ENCODE results near the gene ZNF740.

The ZNF740 gene

GRCh38 chr12:53230108-53230845, 49.8 kb downstream of the ZNF740 start:
- H3K27me3 ChIP-seq (ENCODE audit: control insufficient read depth, insufficient read depth, low read length) = no peaks in the 10 kb centered on the region; the same call in 1 of the 2 replicates
- H3K27ac ChIP-seq (ENCODE audit: low read depth, low read length) = no peak overlapping the region
- H3K36me3 ChIP-seq (ENCODE audit: control insufficient read depth, insufficient read depth, low read length) = peaks cover 5% of the 10 kb centered on the region; the same call in 1 of the 2 replicates
- H3K9me3 ChIP-seq (ENCODE audit: control insufficient read depth, insufficient read depth, low read length) = no peaks in the 10 kb centered on the region
- no peak overlapping the region for H3K4me3 ChIP-seq (ENCODE audit: low read depth, low read length)
- no peak overlapping the region for H3K9ac ChIP-seq (ENCODE audit: low read depth, low read length)
- H3K4me1 ChIP-seq (ENCODE audit: control insufficient read depth, insufficient read depth, low read length) = peaks cover 52% of the 10 kb centered on the region

DNA sequence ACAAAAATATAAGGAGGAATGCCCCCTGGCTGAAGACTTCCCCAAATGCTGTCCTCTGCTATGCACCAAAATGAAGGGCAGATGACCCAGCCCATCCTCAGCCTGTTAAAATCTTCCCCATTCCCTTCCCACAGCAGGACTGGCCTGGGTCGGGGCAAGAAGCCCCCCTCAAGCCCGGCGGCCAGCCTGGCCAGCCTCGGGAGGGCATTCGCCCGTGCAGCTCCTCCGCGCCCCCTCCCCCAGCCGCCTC, 51.1 kb downstream of the ZNF740 start:
- Histone ChIP-seq H3K27ac (ENCODE audit: low read depth, low read length) (no peak overlapping the region), H3K4me1 (ENCODE audit: control insufficient read depth, insufficient read depth, low read length) (peaks cover 58% of the 10 kb centered on the region), H3K9ac (ENCODE audit: low read depth, low read length) (no peak overlapping the region; the same call in 1 of the 2 replicates)

DNA sequence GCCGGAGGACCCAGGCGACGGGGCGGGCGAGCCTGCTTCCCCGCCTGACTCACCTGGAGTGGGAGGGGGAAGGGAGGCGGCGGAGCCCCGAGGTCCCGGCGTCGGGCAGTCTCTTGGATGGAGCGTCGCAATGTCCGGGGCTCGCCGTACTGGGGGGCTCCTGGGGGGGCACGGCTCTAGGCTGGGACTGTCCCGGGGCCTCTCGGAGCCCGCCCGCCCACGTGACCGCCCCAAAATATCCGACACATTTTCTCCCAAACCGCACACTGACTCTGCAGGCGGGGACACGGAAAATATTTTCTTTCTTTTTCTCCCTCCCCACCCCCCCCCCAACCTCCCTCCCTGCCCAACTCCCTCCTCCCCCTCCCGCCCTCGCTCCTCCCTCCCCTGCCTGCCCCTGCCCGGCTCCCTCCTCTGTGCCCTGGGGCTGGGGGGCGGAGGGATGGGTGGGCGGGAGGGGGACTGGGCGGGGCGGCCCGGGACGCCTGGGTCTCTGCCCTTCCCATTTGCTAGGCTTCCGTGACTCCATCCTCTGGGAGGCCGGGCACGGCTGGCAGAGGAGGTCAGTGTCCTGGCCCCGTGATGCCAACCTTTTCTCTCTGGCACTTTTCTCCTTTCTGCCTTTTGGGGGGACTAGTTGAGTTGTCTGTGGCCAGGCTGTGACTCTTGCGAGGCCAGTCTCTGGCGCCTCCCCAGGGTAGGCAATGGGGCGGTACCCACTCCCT, 51.6 kb downstream of the ZNF740 start, which contains the start of gene RARG:
Gene RARG, minus strand, starts transcription at position 289 of the 725 bp plus-strand sequence. CDS start 4,664 bp downstream, outside the sequence.
- Histone ChIP-seq H3K27ac (ENCODE audit: low read depth, low read length) (peak within 1 kb of the TSS; percentile 55), H3K4me3 (ENCODE audit: low read depth, low read length) (peak within 1 kb of the TSS; percentile 70), H3K9me3 (ENCODE audit: control insufficient read depth, insufficient read depth, low read length) (no peaks in the 10 kb centered on the region), H3K36me3 (ENCODE audit: control insufficient read depth, insufficient read depth, low read length) (peaks cover 3% of the 10 kb centered on the region; the same call in 1 of the 2 replicates), H3K4me1 (ENCODE audit: control insufficient read depth, insufficient read depth, low read length) (peaks cover 60% of the 10 kb centered on the region), H3K9ac (ENCODE audit: low read depth, low read length) (no peak within 1 kb of the TSS; the same call in 1 of the 2 replicates), H3K27me3 (ENCODE audit: control insufficient read depth, insufficient read depth, low read length) (no peaks in the 10 kb centered on the region; the same call in 1 of the 2 replicates)

More for the DNA sequence above, 51.1 kb downstream of the ZNF740 start:
- H3K27me3 ChIP-seq (ENCODE audit: control insufficient read depth, insufficient read depth, low read length) = no peaks in the 10 kb centered on the region; the same call in 1 of the 2 replicates
- H3K4me3 ChIP-seq (ENCODE audit: low read depth, low read length) = peak overlapping the region; percentile 70
- H3K36me3 ChIP-seq (ENCODE audit: control insufficient read depth, insufficient read depth, low read length) = peaks cover 5% of the 10 kb centered on the region; the same call in 1 of the 2 replicates
- H3K9me3 ChIP-seq (ENCODE audit: control insufficient read depth, insufficient read depth, low read length) = no peaks in the 10 kb centered on the region

DNA sequence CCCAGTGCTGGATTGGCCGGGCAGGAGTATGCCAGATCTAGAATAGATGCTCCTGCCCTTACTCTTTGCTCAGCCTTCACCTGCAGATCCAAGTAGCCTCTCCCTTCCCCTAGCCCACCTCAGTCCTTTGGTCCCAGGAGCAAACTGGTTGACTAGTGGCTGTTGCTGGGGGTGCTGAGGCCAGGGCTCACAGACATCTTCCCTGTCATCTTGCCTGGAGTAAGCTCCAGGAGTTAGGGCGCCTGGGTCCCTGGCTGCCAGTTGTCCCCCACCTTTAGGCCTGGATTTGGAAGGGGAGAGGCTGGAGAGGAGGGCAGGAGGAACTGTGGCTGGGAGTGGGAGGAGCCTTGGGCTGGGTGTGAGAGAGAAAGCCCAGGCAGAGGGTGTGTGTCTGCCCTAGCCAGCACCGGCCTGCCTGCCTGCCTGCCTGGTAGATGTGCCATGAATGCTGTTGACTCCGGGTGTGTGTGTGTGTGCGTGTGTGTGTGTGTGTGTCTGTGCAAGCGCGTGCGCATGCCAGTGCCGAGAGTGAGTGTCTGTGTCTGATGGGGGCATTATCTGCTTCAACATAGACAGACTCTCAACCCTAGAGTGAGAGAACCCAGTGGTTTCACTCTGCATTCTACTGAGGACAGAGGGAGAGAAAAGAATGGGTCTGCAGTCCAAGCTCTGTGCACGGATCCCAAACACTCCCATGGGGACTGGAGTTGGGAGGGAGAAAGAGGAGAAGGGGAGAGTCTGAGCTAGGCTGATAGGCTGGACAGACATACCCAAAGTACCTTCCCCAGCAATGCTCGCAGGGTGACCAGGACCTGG, 52.3 kb downstream of the ZNF740 start:
- Histone ChIP-seq H3K4me3 (ENCODE audit: low read depth, low read length) (peak overlapping the region; percentile 63), H3K27me3 (ENCODE audit: control insufficient read depth, insufficient read depth, low read length) (no peaks in the 10 kb centered on the region; the same call in 1 of the 2 replicates), H3K4me1 (ENCODE audit: control insufficient read depth, insufficient read depth, low read length) (peaks cover 60% of the 10 kb centered on the region), H3K36me3 (ENCODE audit: control insufficient read depth, insufficient read depth, low read length) (no peaks in the 10 kb centered on the region), H3K9ac (ENCODE audit: low read depth, low read length) (no peak overlapping the region), H3K27ac (ENCODE audit: low read depth, low read length) (peak overlapping the region; percentile 48), H3K9me3 (ENCODE audit: control insufficient read depth, insufficient read depth, low read length) (no peaks in the 10 kb centered on the region)

DNA sequence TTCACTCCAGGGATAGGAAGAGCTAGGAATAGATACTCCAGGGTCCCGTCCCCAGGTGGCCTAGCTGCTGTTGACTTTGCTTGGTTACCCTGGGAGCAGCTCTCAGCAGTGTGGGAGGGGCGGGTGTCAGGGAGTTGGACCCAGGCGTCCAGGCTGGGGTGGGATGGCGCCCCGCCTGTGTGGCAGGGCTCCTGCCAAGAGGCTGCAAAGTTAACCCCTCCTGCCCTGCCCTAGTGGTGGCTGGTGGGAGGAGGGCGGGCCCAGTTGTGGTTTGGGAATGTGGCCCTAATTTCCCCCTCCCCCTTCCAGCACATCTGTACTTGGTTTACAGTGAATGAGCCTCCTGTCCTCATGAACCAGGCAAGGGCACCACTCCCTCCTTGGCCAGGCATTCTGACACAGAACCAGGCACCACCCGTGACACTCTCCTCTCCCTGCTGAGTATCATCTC, 53.2 kb downstream of the ZNF740 start:
- H3K36me3 ChIP-seq (ENCODE audit: control insufficient read depth, insufficient read depth, low read length) = no peaks in the 10 kb centered on the region
- peaks cover 60% of the 10 kb centered on the region for H3K4me1 ChIP-seq (ENCODE audit: control insufficient read depth, insufficient read depth, low read length)
- H3K9me3 ChIP-seq (ENCODE audit: control insufficient read depth, insufficient read depth, low read length) = no peaks in the 10 kb centered on the region
- peak overlapping the region; percentile 48 for H3K27ac ChIP-seq (ENCODE audit: low read depth, low read length)
- H3K4me3 ChIP-seq (ENCODE audit: low read depth, low read length) = peak overlapping the region; percentile 63; the same call in 1 of the 2 replicates
- no peaks in the 10 kb centered on the region; the same call in 1 of the 2 replicates for H3K27me3 ChIP-seq (ENCODE audit: control insufficient read depth, insufficient read depth, low read length)
- H3K9ac ChIP-seq (ENCODE audit: low read depth, low read length) = no peak overlapping the region; the same call in 1 of the 2 replicates

GRCh38 chr12:53234271-53234914, 53.9 kb downstream of the ZNF740 start:
- H3K27me3 ChIP-seq (ENCODE audit: control insufficient read depth, insufficient read depth, low read length) = no peaks in the 10 kb centered on the region; the same call in 1 of the 2 replicates
- H3K4me3 ChIP-seq (ENCODE audit: low read depth, low read length) = peak overlapping the region; percentile 17; the same call in 1 of the 2 replicates
- H3K9me3 ChIP-seq (ENCODE audit: control insufficient read depth, insufficient read depth, low read length) = no peaks in the 10 kb centered on the region
- no peak overlapping the region for H3K9ac ChIP-seq (ENCODE audit: low read depth, low read length)
- H3K4me1 ChIP-seq (ENCODE audit: control insufficient read depth, insufficient read depth, low read length) = peaks cover 60% of the 10 kb centered on the region
- H3K27ac ChIP-seq (ENCODE audit: low read depth, low read length) = peak overlapping the region; percentile 48
- no peaks in the 10 kb centered on the region for H3K36me3 ChIP-seq (ENCODE audit: control insufficient read depth, insufficient read depth, low read length)

GRCh38 chr12:53235164-53235563, 54.6 kb downstream of the ZNF740 start:
- H3K9ac ChIP-seq (ENCODE audit: low read depth, low read length) = no peak overlapping the region
- no peak overlapping the region for H3K4me3 ChIP-seq (ENCODE audit: low read depth, low read length)
- no peaks in the 10 kb centered on the region for H3K9me3 ChIP-seq (ENCODE audit: control insufficient read depth, insufficient read depth, low read length)
- H3K27me3 ChIP-seq (ENCODE audit: control insufficient read depth, insufficient read depth, low read length) = no peaks in the 10 kb centered on the region; the same call in 1 of the 2 replicates
- H3K4me1 ChIP-seq (ENCODE audit: control insufficient read depth, insufficient read depth, low read length) = peaks cover 52% of the 10 kb centered on the region
- peak overlapping the region; percentile 72 for H3K27ac ChIP-seq (ENCODE audit: low read depth, low read length)
- H3K36me3 ChIP-seq (ENCODE audit: control insufficient read depth, insufficient read depth, low read length) = no peaks in the 10 kb centered on the region

DNA sequence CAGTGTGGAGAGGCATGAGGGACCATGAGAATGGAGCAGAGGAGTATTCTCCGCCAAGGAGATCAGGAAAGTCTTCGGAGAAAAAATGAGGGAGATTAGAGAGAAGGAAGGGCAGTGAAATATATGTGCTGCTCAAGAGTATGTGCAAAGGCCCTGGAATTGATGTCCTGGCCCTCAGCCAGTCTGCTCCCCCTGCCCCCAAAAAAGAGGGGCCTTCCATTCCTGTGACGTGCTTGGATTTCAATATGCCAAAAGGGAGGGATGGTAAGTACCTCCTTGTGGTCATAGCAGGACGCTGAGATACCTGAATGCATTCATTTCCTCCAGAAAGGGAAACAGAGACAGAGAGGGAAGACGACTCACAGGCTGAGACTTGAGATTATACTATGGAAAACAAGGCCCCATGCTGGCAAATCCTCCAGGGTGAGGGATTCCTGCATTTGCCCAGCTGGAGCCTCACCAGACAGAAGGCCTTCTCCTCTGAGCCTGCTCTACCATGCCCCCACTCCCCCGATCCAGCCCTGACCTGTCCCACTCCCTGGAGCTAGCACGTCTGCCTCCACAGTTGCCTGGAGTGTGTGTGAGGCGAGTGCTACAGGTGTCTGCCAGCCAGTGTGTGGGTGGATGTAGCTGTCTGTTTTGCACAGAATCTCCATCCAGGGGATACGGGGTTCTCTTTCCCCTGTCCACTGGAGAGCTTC, 55.4 kb downstream of the ZNF740 start:
- no peaks in the 10 kb centered on the region for H3K9me3 ChIP-seq (ENCODE audit: control insufficient read depth, insufficient read depth, low read length)
- peak overlapping the region; percentile 72 for H3K27ac ChIP-seq (ENCODE audit: low read depth, low read length)
- peaks cover 51% of the 10 kb centered on the region for H3K4me1 ChIP-seq (ENCODE audit: control insufficient read depth, insufficient read depth, low read length)
- H3K36me3 ChIP-seq (ENCODE audit: control insufficient read depth, insufficient read depth, low read length) = no peaks in the 10 kb centered on the region
- no peak overlapping the region for H3K9ac ChIP-seq (ENCODE audit: low read depth, low read length)
- no peaks in the 10 kb centered on the region; the same call in 1 of the 2 replicates for H3K27me3 ChIP-seq (ENCODE audit: control insufficient read depth, insufficient read depth, low read length)
- no peak overlapping the region for H3K4me3 ChIP-seq (ENCODE audit: low read depth, low read length)

GRCh38 chr12:53236443-53237111, 56.1 kb downstream of the ZNF740 start:
- no peaks in the 10 kb centered on the region for H3K27me3 ChIP-seq (ENCODE audit: control insufficient read depth, insufficient read depth, low read length)
- no peaks in the 10 kb centered on the region for H3K36me3 ChIP-seq (ENCODE audit: control insufficient read depth, insufficient read depth, low read length)
- no peaks in the 10 kb centered on the region for H3K9me3 ChIP-seq (ENCODE audit: control insufficient read depth, insufficient read depth, low read length)
- no peak overlapping the region for H3K4me3 ChIP-seq (ENCODE audit: low read depth, low read length)
- H3K4me1 ChIP-seq (ENCODE audit: control insufficient read depth, insufficient read depth, low read length) = peaks cover 48% of the 10 kb centered on the region
- H3K27ac ChIP-seq (ENCODE audit: low read depth, low read length) = peak overlapping the region; percentile 72
- H3K9ac ChIP-seq (ENCODE audit: low read depth, low read length) = no peak overlapping the region

Data from HUES48 (cell line).